PFSK-1 (cell line): ENCODE data around the gene COX6B2.
A peak's percentile ranks its signal among the peaks of the same experiment; 100 is the strongest.

Experiments used
- POLR2AphosphoS5 ChIP-seq: IDR thresholded peaks from 2 replicates; pipeline ENCODE4 v1.6.1; 2012; ENCODE audit warnings: low read depth, mild to moderate bottlenecking, control low read depth, low read length, moderate library complexity
- TF ChIP-seq, protein P1 (sequence below), 2 experiments: IDR thresholded peaks; 2 replicates each; pipeline versions ENCODE4 v1.6.1 to v1.8.0; 2011 to 2012; ENCODE audit warnings: low read depth in 2 of 2, low read length in 2 of 2, control low read depth in 1 of 2, inconsistent platforms in 1 of 2, mild to moderate bottlenecking in 1 of 2, moderate library complexity in 1 of 2; ENCODE audit not compliant: insufficient read depth in 1 of 2

DNA sequence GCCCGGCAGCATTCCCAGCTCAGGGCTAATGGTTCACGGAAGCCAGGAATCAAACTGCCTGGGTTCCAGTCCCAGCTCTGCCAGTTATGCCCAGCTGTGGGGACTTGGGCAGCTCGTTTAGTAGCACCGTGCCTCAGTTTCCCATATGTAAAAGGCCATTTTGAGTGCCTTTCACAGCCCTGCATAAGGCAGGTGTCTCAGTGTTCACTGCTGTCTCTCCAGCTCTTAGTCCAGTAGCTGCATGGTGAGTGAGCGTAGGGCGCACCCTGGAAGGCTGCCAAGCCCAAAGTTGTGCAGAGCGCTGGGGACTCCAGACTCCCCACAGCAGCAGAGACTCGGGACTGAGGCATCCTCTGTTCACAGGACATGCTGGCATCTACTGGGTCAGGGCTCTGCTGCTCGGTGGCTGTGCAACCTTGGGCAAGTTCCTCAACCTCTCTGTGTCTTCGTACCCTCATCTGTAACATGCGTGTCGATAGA is 36.7 kb upstream of the COX6B2 start:
- TF ChIP-seq POLR2AphosphoS5 = peak; percentile 69
- TF ChIP-seq, protein P1, sequence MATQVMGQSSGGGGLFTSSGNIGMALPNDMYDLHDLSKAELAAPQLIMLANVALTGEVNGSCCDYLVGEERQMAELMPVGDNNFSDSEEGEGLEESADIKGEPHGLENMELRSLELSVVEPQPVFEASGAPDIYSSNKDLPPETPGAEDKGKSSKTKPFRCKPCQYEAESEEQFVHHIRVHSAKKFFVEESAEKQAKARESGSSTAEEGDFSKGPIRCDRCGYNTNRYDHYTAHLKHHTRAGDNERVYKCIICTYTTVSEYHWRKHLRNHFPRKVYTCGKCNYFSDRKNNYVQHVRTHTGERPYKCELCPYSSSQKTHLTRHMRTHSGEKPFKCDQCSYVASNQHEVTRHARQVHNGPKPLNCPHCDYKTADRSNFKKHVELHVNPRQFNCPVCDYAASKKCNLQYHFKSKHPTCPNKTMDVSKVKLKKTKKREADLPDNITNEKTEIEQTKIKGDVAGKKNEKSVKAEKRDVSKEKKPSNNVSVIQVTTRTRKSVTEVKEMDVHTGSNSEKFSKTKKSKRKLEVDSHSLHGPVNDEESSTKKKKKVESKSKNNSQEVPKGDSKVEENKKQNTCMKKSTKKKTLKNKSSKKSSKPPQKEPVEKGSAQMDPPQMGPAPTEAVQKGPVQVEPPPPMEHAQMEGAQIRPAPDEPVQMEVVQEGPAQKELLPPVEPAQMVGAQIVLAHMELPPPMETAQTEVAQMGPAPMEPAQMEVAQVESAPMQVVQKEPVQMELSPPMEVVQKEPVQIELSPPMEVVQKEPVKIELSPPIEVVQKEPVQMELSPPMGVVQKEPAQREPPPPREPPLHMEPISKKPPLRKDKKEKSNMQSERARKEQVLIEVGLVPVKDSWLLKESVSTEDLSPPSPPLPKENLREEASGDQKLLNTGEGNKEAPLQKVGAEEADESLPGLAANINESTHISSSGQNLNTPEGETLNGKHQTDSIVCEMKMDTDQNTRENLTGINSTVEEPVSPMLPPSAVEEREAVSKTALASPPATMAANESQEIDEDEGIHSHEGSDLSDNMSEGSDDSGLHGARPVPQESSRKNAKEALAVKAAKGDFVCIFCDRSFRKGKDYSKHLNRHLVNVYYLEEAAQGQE (IDR thresholded peaks at IDR 0.05; ENCODE audit: insufficient read depth in 1 of 2, low read depth in 2 of 2, low read length in 2 of 2) = no peak
